Measurements from ENCODE around the gene DNAH6.
"Not testable (repeated sequence)": the region's sequence is repeated elsewhere in the genome, so short reads cannot be mapped to it uniquely, and the experiment has no call there.

DNAH6 gene

GRCh38 chr2:84757648-84758047, 241.3 kb downstream of the DNAH6 start:
- DNase-seq: no peak

- DNase-seq: no peak
Measured at GRCh38 chr2:84766791-84767190, 250.5 kb downstream of the DNAH6 start.

GRCh38 chr2:84768840-84769239, 252.5 kb downstream of the DNAH6 start:
- peak; percentile 61 for DNase-seq

- no peak for DNase-seq
Measured at GRCh38 chr2:84770280-84770679, 254.0 kb downstream of the DNAH6 start.

- no peak for DNase-seq
Measured at GRCh38 chr2:84771251-84771650, 255.0 kb downstream of the DNAH6 start.

- not testable (repeated sequence) for DNase-seq
Measured at GRCh38 chr2:84773562-84773961, 257.3 kb downstream of the DNAH6 start.

GRCh38 chr2:84776011-84776410, 259.7 kb downstream of the DNAH6 start:
- DNase-seq: no peak

- DNase-seq: no peak
Measured at GRCh38 chr2:84778911-84779690, 262.8 kb downstream of the DNAH6 start.

GRCh38 chr2:84779781-84780180, 263.5 kb downstream of the DNAH6 start:
- DNase-seq: no peak

- no peak for DNase-seq
Measured at GRCh38 chr2:84781942-84782716, 265.8 kb downstream of the DNAH6 start.

GRCh38 chr2:84782717-84783442, 266.6 kb downstream of the DNAH6 start:
- DNase-seq: no peak

GRCh38 chr2:84785950-84786349, 269.7 kb downstream of the DNAH6 start:
- no peak for DNase-seq

- no peak for DNase-seq
Measured at GRCh38 chr2:84786601-84787000, 270.3 kb downstream of the DNAH6 start.

- no peak for DNase-seq
Measured at GRCh38 chr2:84788027-84788426, 271.7 kb downstream of the DNAH6 start.

- DNase-seq: no peak
Measured at GRCh38 chr2:84788498-84788897, 272.2 kb downstream of the DNAH6 start.

- peak; percentile 16 for DNase-seq
Measured at GRCh38 chr2:84792856-84793522, 276.7 kb downstream of the DNAH6 start.

GRCh38 chr2:84793641-84794040, 277.3 kb downstream of the DNAH6 start:
- no peak for DNase-seq

GRCh38 chr2:84796798-84797197, 280.5 kb downstream of the DNAH6 start:
- no peak for DNase-seq

GRCh38 chr2:84797271-84797670, 281.0 kb downstream of the DNAH6 start:
- DNase-seq: no peak

GRCh38 chr2:84799772-84800171, 283.5 kb downstream of the DNAH6 start:
- DNase-seq: no peak

- DNase-seq: no peak
Measured at GRCh38 chr2:84800194-84800805, 284.0 kb downstream of the DNAH6 start.

- DNase-seq: no peak
Measured at GRCh38 chr2:84801811-84802210, 285.5 kb downstream of the DNAH6 start.
